SH-SY5Y (cell line): ENCODE data around the gene HIVEP3.
A peak's percentile ranks its signal among the peaks of the same experiment; 100 is the strongest.

ENCODE experiments used
- GATA2 ChIP-seq: IDR thresholded peaks from 2 replicates; pipeline ENCODE4 v1.6.1; 2011; ENCODE audit warnings: mild to moderate bottlenecking, low read depth, low read length
- GATA3 ChIP-seq: IDR thresholded peaks from 2 replicates; pipeline ENCODE4 v1.6.1; 2011; ENCODE audit warnings: low read depth, mild to moderate bottlenecking, low read length, moderate library complexity

The HIVEP3 gene

GRCh38 chr1:41711581-41711980 lies 207.1 kb downstream of the HIVEP3 start:
- TF ChIP-seq GATA2, result no peak
- TF ChIP-seq GATA3, result no peak

- TF ChIP-seq GATA2 (no peak), GATA3 (no peak)
These were observed 207.7 kb downstream of the HIVEP3 start for GRCh38 chr1:41710980-41711379.

- no peak for TF ChIP-seq GATA2
- TF ChIP-seq GATA3, result no peak
These were observed 208.8 kb downstream of the HIVEP3 start for GRCh38 chr1:41709873-41710272.

- TF ChIP-seq GATA2 (no peak), GATA3 (no peak)
These were observed 209.4 kb downstream of the HIVEP3 start for GRCh38 chr1:41709331-41709730.

- no peak for TF ChIP-seq GATA3
- no peak for TF ChIP-seq GATA2
These were observed 210.4 kb downstream of the HIVEP3 start for GRCh38 chr1:41708332-41708731.

DNA sequence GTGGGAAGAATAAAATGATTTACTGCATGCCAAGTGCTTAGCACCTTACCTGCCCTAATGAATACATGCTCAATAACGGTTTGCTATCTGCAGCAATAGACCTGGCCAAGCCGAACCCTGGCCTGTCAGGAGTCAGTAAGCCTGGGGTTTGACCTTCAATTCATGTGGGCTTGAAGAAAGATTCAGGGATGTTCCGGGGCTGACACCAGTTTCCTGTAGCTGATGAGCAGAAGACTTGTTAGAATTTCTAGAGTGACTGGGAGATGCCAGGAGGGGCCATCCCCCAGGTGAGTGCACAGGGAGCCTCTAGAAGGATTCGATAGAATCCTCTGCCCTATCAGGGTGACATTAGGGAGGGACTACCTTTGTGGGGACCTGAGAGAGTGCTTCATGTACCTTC lies 210.9 kb downstream of the HIVEP3 start:
- TF ChIP-seq GATA2, result no peak
- no peak for TF ChIP-seq GATA3

DNA sequence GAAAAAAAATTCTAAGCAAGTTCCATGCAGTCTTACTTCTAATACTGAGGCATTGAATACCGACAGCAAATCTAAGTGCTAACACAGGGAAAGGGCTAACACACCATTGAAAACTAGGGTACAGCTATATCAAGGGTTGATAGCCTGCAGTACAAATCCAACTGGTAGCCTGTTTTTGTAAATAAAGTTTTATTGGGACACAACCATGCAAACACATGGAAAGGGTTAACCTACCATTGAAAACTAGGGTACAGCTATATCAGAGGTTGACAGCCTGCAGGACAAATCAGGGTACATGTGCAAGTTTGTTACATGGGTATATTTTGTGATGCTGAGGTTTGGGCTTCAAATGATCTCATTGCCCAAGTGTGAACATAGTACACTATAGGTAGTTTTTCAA lies 212.9 kb downstream of the HIVEP3 start:
- no peak for TF ChIP-seq GATA2
- no peak for TF ChIP-seq GATA3

- TF ChIP-seq GATA2 (no peak), GATA3 (no peak)
These were observed 214.5 kb downstream of the HIVEP3 start for GRCh38 chr1:41704196-41704595.

- TF ChIP-seq GATA3, result no peak
- TF ChIP-seq GATA2, result no peak
These were observed 216.0 kb downstream of the HIVEP3 start for GRCh38 chr1:41702771-41703170.

GRCh38 chr1:41700986-41701535 lies 217.7 kb downstream of the HIVEP3 start:
- no peak for TF ChIP-seq GATA3
- TF ChIP-seq GATA2, result no peak

DNA sequence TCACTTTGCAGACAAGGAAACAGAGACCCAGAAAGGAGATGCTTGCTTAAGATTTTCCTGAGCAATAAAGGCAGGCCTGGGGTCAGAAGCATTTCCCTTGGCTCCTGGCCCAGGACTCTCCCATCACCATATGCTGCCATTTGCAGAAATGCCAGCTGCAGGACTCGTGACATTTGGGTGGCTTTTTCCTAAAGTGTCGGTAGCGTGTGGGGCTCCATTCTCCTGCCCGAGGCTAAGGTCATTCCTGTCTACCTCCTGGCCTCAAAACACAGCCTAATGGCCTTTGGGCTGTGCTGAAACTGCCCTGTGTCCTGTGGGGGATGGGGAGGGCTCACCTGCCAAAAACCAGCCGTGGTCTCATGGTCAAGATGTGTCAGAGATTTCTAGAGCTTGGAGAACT lies 218.1 kb downstream of the HIVEP3 start:
- TF ChIP-seq GATA3 (no peak), GATA2 (no peak)

- no peak for TF ChIP-seq GATA2
- no peak for TF ChIP-seq GATA3
These were observed 218.9 kb downstream of the HIVEP3 start for GRCh38 chr1:41699861-41700248.

DNA sequence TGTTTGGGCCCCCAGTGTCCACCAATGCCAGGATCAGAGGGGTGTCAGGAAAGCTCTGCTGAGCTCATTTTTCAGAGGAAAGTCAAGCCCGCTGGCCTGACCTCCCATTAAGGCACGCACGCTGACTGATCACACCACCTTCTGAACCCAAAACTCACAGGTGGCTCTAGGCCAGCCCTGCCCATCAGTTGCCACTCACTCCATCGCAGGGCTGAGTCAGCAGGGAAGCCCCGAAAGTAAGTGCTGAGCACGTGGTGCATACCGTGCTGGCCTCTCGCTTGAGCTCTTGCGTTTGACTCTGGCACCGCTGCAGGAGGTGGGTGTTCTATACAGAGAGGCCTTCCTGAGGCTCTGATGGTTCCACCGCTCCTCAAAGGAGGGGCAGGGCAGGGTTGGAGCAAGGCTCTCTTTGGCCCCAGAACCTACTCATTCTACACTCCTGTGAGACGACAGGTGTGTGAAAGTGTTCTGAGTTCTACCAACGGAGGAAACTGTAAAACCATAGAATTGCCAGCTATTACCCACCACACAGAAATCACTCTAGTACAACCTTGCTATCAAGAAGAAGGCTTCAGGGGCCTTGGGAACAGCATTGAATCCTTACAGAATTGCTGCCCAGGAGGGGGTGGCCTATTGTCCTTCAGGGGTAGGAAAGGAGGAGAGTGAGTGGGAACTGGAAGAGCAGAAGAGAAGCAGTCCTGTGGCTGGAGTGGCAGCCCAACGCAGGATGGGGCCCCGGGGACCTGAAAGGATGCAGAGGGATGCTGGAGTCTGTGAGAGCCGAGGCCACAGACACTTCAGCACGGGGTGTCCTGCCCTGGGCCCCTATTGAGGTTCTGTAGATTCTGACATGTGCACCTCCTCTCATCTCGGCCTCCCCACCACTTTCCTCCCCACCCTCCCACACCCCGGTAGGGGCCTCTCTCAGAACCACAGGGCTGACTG lies 219.5 kb downstream of the HIVEP3 start:
- TF ChIP-seq GATA3, result no peak
- TF ChIP-seq GATA2, result no peak

DNA sequence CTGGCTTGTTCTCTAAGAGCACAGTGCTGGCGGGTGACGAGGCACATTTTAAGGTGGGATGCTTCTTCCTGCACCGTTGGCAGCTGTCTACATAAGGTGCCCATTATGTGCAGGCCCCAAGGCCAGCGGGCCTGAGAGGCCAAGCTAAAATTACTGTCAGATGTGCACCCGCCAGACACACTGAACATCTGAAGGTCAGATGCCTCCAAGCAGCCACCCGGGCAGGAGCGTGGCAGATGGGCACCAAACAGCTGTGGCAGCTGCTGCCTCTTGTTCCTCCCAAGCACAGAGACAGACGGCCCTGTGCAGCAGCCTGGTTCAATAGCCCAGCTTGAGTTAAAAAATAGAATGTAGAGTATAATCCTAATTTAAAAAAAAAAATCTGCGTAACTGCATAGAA lies 222.3 kb downstream of the HIVEP3 start:
- TF ChIP-seq GATA3 (no peak), GATA2 (no peak)

DNA sequence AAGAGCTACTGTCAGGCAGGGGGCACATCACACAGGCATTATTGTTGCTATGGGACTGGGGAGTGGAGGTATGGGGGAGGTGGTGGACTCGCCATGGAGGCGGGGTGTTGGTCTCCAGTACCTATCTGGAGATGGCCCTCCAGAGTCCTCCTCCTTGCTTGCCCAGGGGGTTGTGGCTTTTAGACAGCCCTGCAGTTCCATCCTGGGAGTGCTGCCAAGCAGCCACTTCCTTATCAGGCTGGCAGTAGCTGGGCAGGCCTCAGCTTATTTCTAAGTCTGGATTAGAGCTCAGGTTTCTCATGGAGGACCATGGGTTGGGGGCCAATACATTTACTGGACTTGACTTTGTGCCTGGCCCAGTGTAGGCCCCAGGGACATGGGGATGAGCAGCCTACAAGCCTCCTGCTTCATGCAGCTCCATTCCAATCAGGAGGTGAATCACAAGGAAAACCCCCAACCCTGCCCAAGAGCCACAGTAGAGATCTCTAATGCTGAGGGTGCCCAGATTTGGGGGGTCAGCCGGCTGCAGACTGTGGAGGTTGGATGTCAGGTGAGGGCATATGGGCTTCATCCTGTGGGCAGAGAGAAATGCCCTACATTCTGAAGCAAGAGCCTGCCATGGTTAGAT lies 223.5 kb downstream of the HIVEP3 start:
- TF ChIP-seq GATA3 (no peak), GATA2 (peak; percentile 75)
